ENCODE data around the gene YKT6.
"Not testable (repeated sequence)": the region's sequence is repeated elsewhere in the genome, so short reads cannot be mapped to it uniquely, and the experiment has no call there.

Gene YKT6

GRCh38 chr7:44200699-44201461, at the start of gene YKT6:
Gene YKT6, plus strand, starts transcription at chr7:44200978. Its CDS starts 158 bp downstream, at chr7:44201136.
- DNase-seq, result peak; percentile 96 to 99 (median 97)

GRCh38 chr7:44151956-44152355, 48.8 kb upstream of the YKT6 start:
- DNase-seq, result no peak

GRCh38 chr7:44152971-44153947, 47.5 kb upstream of the YKT6 start:
- DNase-seq, result peak in 1 of 3 experiments; percentile 12

GRCh38 chr7:44153948-44154335, 46.8 kb upstream of the YKT6 start:
- no peak for DNase-seq

GRCh38 chr7:44154703-44155102, 46.1 kb upstream of the YKT6 start:
- DNase-seq, result no peak

- no peak for DNase-seq
Measured at GRCh38 chr7:44155191-44156185, 45.3 kb upstream of the YKT6 start.

GRCh38 chr7:44156453-44157010, 44.2 kb upstream of the YKT6 start:
- no peak for DNase-seq

GRCh38 chr7:44157116-44158080, 43.4 kb upstream of the YKT6 start:
- DNase-seq, result peak in 2 of 3 experiments; percentile 14 to 54

- no peak for DNase-seq
Measured at GRCh38 chr7:44158096-44158872, 42.5 kb upstream of the YKT6 start.

- DNase-seq, result no peak
Measured at GRCh38 chr7:44158873-44159631, 41.7 kb upstream of the YKT6 start.

- DNase-seq, result no peak
Measured at GRCh38 chr7:44159824-44160630, 40.8 kb upstream of the YKT6 start.

- DNase-seq, result no peak
Measured at GRCh38 chr7:44161371-44161770, 39.4 kb upstream of the YKT6 start.

- DNase-seq, result no peak
Measured at GRCh38 chr7:44162179-44162578, 38.6 kb upstream of the YKT6 start.

- DNase-seq, result no peak
Measured at GRCh38 chr7:44162785-44163395, 37.9 kb upstream of the YKT6 start.

- peak in 1 of 3 experiments; percentile 29 for DNase-seq
Measured at GRCh38 chr7:44163591-44163990, 37.2 kb upstream of the YKT6 start.

- DNase-seq, result no peak
Measured at GRCh38 chr7:44167920-44168319, 32.9 kb upstream of the YKT6 start.

- not testable (repeated sequence) for DNase-seq
Measured at GRCh38 chr7:44171901-44172300, 28.9 kb upstream of the YKT6 start.

- no peak for DNase-seq
Measured at GRCh38 chr7:44172352-44172751, 28.4 kb upstream of the YKT6 start.

Measured in NCI-H1417 (cell line).